Measurements from ENCODE around the gene GRXCR1. TPM values are rescaled to one million over a fixed set of nuclear protein-coding genes. Genes with fewer than 3 reads are reported as not detected.

The GRXCR1 gene
- total and polyA plus RNA-seq, 3 donors from 2014 or later, result 0.39 to 0.57 TPM; not detected in 1

DNA sequence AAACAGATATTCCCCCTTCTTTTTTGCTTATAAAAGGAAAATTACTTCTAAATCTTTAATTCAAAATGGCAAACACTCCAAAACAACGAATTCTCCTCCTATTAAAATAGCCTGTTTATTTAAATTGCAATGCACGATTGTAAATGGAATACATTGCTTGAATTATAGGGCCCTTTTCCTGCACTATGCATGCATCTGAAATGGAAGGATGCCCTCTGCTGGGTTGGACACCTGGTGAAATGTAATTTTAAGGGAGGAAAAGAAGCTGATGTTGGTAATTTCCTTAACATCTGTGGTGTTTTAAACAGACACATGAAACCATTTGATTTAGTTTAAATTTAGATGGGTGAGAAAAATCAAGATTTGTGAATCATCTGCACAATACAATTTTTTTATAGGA lies 72.8 kb downstream of the GRXCR1 start:
- Histone ChIP-seq H3K36me3 (ENCODE audit: low read depth, missing control alignments) (no peaks in the 10 kb centered on the region), H3K4me3 (no peak overlapping the region), H3K4me1 (no peaks in the 10 kb centered on the region), H3K27me3 (no peaks in the 10 kb centered on the region), H3K27ac (no peak overlapping the region), H3K9me3 (no peaks in the 10 kb centered on the region)
- TF ChIP-seq CTCF (IDR thresholded peaks at IDR 0.05), result no peak
- no peak for TF ChIP-seq POLR2A (IDR thresholded peaks at IDR 0.05)
- WGBS, 2 donors, result 35 to 39% methylated on average over 2 of the region's 2 CpGs
- no peak for DNase-seq
- intact Hi-C loops (cut with DNase I; ENCODE audit: low total_unique reads), result no loop called here

GRCh38 chr4:42985976-42986375 lies 93.5 kb downstream of the GRXCR1 start:
- Histone ChIP-seq H3K9me3 (no peaks in the 10 kb centered on the region), H3K27me3 (no peaks in the 10 kb centered on the region), H3K36me3 (ENCODE audit: low read depth, missing control alignments) (no peaks in the 10 kb centered on the region), H3K4me3 (no peak overlapping the region), H3K4me1 (no peaks in the 10 kb centered on the region), H3K27ac (no peak overlapping the region)
- TF ChIP-seq CTCF (IDR thresholded peaks at IDR 0.05) (no peak), POLR2A (IDR thresholded peaks at IDR 0.05) (no peak)
- DNase-seq, result no peak
- intact Hi-C loops (cut with DNase I; ENCODE audit: low total_unique reads), result no loop called here

DNA sequence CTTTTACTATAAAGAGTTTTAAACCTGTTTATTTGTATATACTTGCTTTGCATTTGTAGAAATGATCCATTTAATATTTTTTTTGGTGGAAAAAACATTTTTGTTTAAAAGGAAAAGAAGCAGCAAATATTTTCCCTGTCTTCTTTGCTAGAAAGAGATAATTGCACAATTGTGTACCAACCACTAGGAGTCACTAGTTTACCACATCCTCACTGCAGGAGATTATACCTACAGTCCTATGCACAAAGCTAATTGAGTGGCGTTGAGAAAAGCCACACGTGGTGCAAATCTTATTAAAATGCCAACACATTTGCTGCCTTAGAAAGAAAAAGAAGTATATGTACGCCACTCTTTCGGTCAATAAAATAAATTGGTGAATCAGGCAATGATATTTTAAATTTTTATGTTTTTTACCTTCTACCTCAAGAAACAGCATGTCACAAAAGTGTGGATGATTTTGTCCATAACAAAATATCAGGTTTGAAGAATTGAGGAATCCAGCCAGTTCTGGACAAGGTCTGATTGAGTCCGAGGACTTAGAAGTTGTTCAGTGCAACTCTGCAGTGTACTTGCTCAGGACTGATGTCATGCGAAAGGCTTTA lies 102.9 kb downstream of the GRXCR1 start:
- H3K27ac ChIP-seq, result no peak overlapping the region
- 45 to 46% methylated on average over 6 of the region's 6 CpGs for WGBS, 2 donors
- no peaks in the 10 kb centered on the region for H3K36me3 ChIP-seq (ENCODE audit: low read depth, missing control alignments)
- no peaks in the 10 kb centered on the region for H3K27me3 ChIP-seq
- no peak overlapping the region for H3K4me3 ChIP-seq
- no peaks in the 10 kb centered on the region for H3K4me1 ChIP-seq
- intact Hi-C loops (cut with DNase I; ENCODE audit: low total_unique reads), result no loop called here
- TF ChIP-seq CTCF (IDR thresholded peaks at IDR 0.05) (peak; percentile 6 to 66 (median 43)), POLR2A (IDR thresholded peaks at IDR 0.05) (no peak)
- DNase-seq, result no peak
- H3K9me3 ChIP-seq, result no peaks in the 10 kb centered on the region

GRCh38 chr4:43008793-43009192 lies 116.3 kb downstream of the GRXCR1 start:
- DNase-seq, result no peak
- intact Hi-C loops (cut with DNase I; ENCODE audit: low total_unique reads), result no loop called here
- H3K9me3 ChIP-seq, result no peaks in the 10 kb centered on the region
- no peaks in the 10 kb centered on the region for H3K36me3 ChIP-seq (ENCODE audit: low read depth, missing control alignments)
- H3K27ac ChIP-seq, result no peak overlapping the region
- no peaks in the 10 kb centered on the region for H3K27me3 ChIP-seq
- no peaks in the 10 kb centered on the region for H3K4me1 ChIP-seq
- WGBS, 2 donors, result 100% methylated on average over 1 of the region's 1 CpG
- H3K4me3 ChIP-seq, result no peak overlapping the region
- TF ChIP-seq POLR2A (IDR thresholded peaks at IDR 0.05), result no peak
- TF ChIP-seq CTCF (IDR thresholded peaks at IDR 0.05), result no peak

- 94 to 96% methylated on average over 4 of the region's 4 CpGs for WGBS, 2 donors
- Histone ChIP-seq H3K27ac (no peak overlapping the region), H3K36me3 (ENCODE audit: low read depth, missing control alignments) (no peaks in the 10 kb centered on the region), H3K4me1 (no peaks in the 10 kb centered on the region), H3K27me3 (no peaks in the 10 kb centered on the region), H3K4me3 (no peak overlapping the region), H3K9me3 (no peaks in the 10 kb centered on the region)
- intact Hi-C loops (cut with DNase I; ENCODE audit: low total_unique reads), result no loop called here
- TF ChIP-seq CTCF (IDR thresholded peaks at IDR 0.05), result no peak
- TF ChIP-seq POLR2A (IDR thresholded peaks at IDR 0.05), result no peak
- DNase-seq, result no peak
These were observed 121.7 kb downstream of the GRXCR1 start for GRCh38 chr4:43014256-43014655.
